Neural cell (in vitro differentiated cells): ENCODE data around the gene AP3S1. TPM values are rescaled to one million over a fixed set of nuclear protein-coding genes. Genes with fewer than 3 reads are reported as not detected.

Experiments used
- H2AFZ ChIP-seq: fragments of 200-600, 300-800 bp; sonication (generic), shearing (Covaris generic); 2 replicates; pipeline ENCODE4 v1.6.0; 2014; ENCODE audit warnings: low read depth, mild to moderate bottlenecking, antibody characterized with exemption, low read length, moderate library complexity
- H3F3A ChIP-seq: fragments of 200-600 bp; shearing (Covaris generic); 2 replicates; pipeline ENCODE4 v1.6.1; 2016; ENCODE audit warnings: mild to moderate bottlenecking, moderate library complexity, mixed read lengths, antibody characterized with exemption, low read length; ENCODE audit not compliant: insufficient read depth, poor library complexity, severe bottlenecking
- H3K27ac ChIP-seq: fragments of 200-600, 300-800 bp; sonication (generic), shearing (Covaris generic); 2 replicates; pipeline ENCODE4 v1.5.1; 2014; ENCODE audit warnings: mild to moderate bottlenecking, low read length, moderate library complexity
- H3K27me3 ChIP-seq: fragments of 300-800, 200-600 bp; sonication (generic), shearing (Covaris generic); 2 replicates; pipeline ENCODE4 v1.6.0; 2014; ENCODE audit warnings: mild to moderate bottlenecking, low read depth, low read length, moderate library complexity; ENCODE audit not compliant: insufficient read depth
- H3K36me3 ChIP-seq: fragments of 300-800, 200-600 bp; sonication (generic), shearing (Covaris generic); 2 replicates; pipeline ENCODE4 v1.5.1; 2014; ENCODE audit warnings: mild to moderate bottlenecking, antibody characterized with exemption, low read length, moderate library complexity; ENCODE audit not compliant: insufficient read depth
- H3K4me2 ChIP-seq: fragments of 300-800, 200-600 bp; sonication (generic), shearing (Covaris generic); 2 replicates; pipeline ENCODE4 v1.6.0; 2014; ENCODE audit warnings: mild to moderate bottlenecking, low read length
- H3K4me3 ChIP-seq: fragments of 300-800, 200-600 bp; sonication (generic), shearing (Covaris generic); 2 replicates; pipeline ENCODE4 v1.5.1; 2014; ENCODE audit warnings: mild to moderate bottlenecking, low read length, moderate library complexity
- H3K79me2 ChIP-seq: fragments of 200-600 bp; shearing (Covaris generic); replicated peaks from 2 replicates; pipeline ENCODE4 v1.6.0; 2014; ENCODE audit warnings: mild to moderate bottlenecking, low read length, moderate library complexity; ENCODE audit not compliant: insufficient read depth
- H3K9ac ChIP-seq: fragments of 300-800, 200-600 bp; sonication (generic), shearing (Covaris generic); 2 replicates; pipeline ENCODE4 v1.6.1; 2016; ENCODE audit warnings: mild to moderate bottlenecking, low read length, mixed read lengths
- H3K9me2 ChIP-seq: fragments of 200-600 bp; shearing (Covaris generic); 2 replicates; pipeline ENCODE4 v1.6.1; 2016; ENCODE audit warnings: mild to moderate bottlenecking, low read length, mixed read lengths; ENCODE audit not compliant: insufficient read depth
- H3K9me3 ChIP-seq: fragments of 200-600, 300-800 bp; sonication (generic), shearing (Covaris generic); 2 replicates; pipeline ENCODE4 v1.6.1; 2016; ENCODE audit warnings: mild to moderate bottlenecking, mixed run types, low read length, moderate library complexity, mixed read lengths
- H4K20me1 ChIP-seq: fragments of 200-600 bp; shearing (Covaris generic); 2 replicates; pipeline ENCODE4 v1.6.1; 2016; ENCODE audit warnings: mild to moderate bottlenecking, mixed run types; ENCODE audit not compliant: insufficient read depth
- EP300 ChIP-seq: fragments of 450-650 bp; conservative IDR thresholded peaks from 2 replicates; pipeline ENCODE4 v1.6.1; 2014; ENCODE audit warnings: antibody characterized with exemption, mild to moderate bottlenecking, moderate library complexity; ENCODE audit not compliant: poor library complexity, severe bottlenecking
- EZH2 ChIP-seq: fragments of 200-600, 300-800 bp; shearing (Covaris generic), sonication (generic); IDR thresholded peaks from 2 replicates; pipeline ENCODE4 v1.6.1; 2014; ENCODE audit warnings: antibody characterized with exemption, low read length, borderline replicate concordance, mild to moderate bottlenecking; ENCODE audit not compliant: insufficient read depth, poor library complexity, severe bottlenecking
- MXI1 ChIP-seq: fragments of 450-650 bp; conservative IDR thresholded peaks from 2 replicates; pipeline ENCODE4 v1.6.1; 2014; ENCODE audit warnings: antibody characterized with exemption, mild to moderate bottlenecking; ENCODE audit not compliant: poor library complexity, severe bottlenecking
- POLR2AphosphoS5 ChIP-seq: IDR thresholded peaks from 2 replicates; pipeline ENCODE4 v1.6.1; 2012
- RAD21 ChIP-seq: fragments of 450-650 bp; conservative IDR thresholded peaks from 2 replicates; pipeline ENCODE4 v1.6.1; 2014; ENCODE audit warnings: antibody characterized with exemption, mild to moderate bottlenecking, moderate library complexity
- SMC3 ChIP-seq: fragments of 450-650 bp; conservative IDR thresholded peaks from 2 replicates; pipeline ENCODE4 v1.6.1; 2014; ENCODE audit warnings: antibody characterized with exemption, mild to moderate bottlenecking, moderate library complexity; ENCODE audit not compliant: poor library complexity
- TAF1 ChIP-seq: IDR thresholded peaks from 2 replicates; pipeline ENCODE4 v1.6.1; 2012; ENCODE audit warnings: low read depth
- polyA plus RNA-seq: library from polyadenylated mRNA; depleted of rRNA; stranded (reverse); fragments of >200 nt; gene quantifications from 2 replicates; pipeline ENCODE4 v1.2.3, GENCODE V29; 2014
- TF ChIP-seq, protein P1 (sequence below): IDR thresholded peaks from 2 replicates; pipeline ENCODE4 v1.6.1; 2012; ENCODE audit warnings: borderline replicate concordance
- TF ChIP-seq, protein P2 (sequence below): fragments of 450-650 bp; IDR thresholded peaks from 2 replicates; pipeline ENCODE4 v1.5.1; 2014; ENCODE audit warnings: antibody characterized with exemption, mild to moderate bottlenecking, moderate library complexity; ENCODE audit not compliant: poor library complexity, severe bottlenecking

AP3S1 gene
- polyA plus RNA-seq, 1 donor from 2014 or later: 207 TPM

DNA sequence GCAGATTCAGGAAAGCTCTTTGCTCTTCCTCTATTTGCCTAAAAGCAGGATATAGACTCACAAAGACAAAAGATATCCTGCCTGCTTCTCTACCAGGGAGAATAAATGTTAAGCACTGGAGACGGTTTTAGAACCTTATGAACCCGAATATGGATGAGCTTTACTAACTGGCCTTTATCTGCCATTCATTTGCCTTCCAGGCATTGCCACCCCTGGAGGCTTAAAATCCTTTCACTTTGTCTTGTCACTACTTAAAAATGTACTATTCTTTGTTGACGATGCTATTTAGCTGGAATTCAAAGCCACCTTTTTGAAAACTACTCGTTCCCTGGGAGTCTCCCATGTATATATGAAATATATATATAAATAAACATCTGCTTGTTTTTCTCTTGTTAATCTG lies 97.3 kb downstream of the AP3S1 start:
- H3K4me3 ChIP-seq: no peak overlapping the region
- no peaks in the 10 kb centered on the region for H3K79me2 ChIP-seq
- H3K9me2 ChIP-seq: no peaks in the 10 kb centered on the region
- no peak overlapping the region for H2AFZ ChIP-seq
- H3K36me3 ChIP-seq: no peaks in the 10 kb centered on the region
- H3K9ac ChIP-seq: no peak overlapping the region
- H3K27ac ChIP-seq: no peak overlapping the region
- TF ChIP-seq, protein P1, sequence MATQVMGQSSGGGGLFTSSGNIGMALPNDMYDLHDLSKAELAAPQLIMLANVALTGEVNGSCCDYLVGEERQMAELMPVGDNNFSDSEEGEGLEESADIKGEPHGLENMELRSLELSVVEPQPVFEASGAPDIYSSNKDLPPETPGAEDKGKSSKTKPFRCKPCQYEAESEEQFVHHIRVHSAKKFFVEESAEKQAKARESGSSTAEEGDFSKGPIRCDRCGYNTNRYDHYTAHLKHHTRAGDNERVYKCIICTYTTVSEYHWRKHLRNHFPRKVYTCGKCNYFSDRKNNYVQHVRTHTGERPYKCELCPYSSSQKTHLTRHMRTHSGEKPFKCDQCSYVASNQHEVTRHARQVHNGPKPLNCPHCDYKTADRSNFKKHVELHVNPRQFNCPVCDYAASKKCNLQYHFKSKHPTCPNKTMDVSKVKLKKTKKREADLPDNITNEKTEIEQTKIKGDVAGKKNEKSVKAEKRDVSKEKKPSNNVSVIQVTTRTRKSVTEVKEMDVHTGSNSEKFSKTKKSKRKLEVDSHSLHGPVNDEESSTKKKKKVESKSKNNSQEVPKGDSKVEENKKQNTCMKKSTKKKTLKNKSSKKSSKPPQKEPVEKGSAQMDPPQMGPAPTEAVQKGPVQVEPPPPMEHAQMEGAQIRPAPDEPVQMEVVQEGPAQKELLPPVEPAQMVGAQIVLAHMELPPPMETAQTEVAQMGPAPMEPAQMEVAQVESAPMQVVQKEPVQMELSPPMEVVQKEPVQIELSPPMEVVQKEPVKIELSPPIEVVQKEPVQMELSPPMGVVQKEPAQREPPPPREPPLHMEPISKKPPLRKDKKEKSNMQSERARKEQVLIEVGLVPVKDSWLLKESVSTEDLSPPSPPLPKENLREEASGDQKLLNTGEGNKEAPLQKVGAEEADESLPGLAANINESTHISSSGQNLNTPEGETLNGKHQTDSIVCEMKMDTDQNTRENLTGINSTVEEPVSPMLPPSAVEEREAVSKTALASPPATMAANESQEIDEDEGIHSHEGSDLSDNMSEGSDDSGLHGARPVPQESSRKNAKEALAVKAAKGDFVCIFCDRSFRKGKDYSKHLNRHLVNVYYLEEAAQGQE: no peak
- TF ChIP-seq SMC3: no peak
- no peak for TF ChIP-seq MXI1
- no peak for TF ChIP-seq EP300
- no peak for TF ChIP-seq RAD21
- TF ChIP-seq, protein P2, sequence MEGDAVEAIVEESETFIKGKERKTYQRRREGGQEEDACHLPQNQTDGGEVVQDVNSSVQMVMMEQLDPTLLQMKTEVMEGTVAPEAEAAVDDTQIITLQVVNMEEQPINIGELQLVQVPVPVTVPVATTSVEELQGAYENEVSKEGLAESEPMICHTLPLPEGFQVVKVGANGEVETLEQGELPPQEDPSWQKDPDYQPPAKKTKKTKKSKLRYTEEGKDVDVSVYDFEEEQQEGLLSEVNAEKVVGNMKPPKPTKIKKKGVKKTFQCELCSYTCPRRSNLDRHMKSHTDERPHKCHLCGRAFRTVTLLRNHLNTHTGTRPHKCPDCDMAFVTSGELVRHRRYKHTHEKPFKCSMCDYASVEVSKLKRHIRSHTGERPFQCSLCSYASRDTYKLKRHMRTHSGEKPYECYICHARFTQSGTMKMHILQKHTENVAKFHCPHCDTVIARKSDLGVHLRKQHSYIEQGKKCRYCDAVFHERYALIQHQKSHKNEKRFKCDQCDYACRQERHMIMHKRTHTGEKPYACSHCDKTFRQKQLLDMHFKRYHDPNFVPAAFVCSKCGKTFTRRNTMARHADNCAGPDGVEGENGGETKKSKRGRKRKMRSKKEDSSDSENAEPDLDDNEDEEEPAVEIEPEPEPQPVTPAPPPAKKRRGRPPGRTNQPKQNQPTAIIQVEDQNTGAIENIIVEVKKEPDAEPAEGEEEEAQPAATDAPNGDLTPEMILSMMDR: no peak
- no peak for TF ChIP-seq EZH2
- no peak for TF ChIP-seq TAF1
- TF ChIP-seq POLR2AphosphoS5: no peak
- H3K4me2 ChIP-seq: no peak overlapping the region
- H4K20me1 ChIP-seq: no peaks in the 10 kb centered on the region
- no peaks in the 10 kb centered on the region for H3K9me3 ChIP-seq
- H3F3A ChIP-seq: no peaks in the 10 kb centered on the region
- H3K27me3 ChIP-seq: no peaks in the 10 kb centered on the region

DNA sequence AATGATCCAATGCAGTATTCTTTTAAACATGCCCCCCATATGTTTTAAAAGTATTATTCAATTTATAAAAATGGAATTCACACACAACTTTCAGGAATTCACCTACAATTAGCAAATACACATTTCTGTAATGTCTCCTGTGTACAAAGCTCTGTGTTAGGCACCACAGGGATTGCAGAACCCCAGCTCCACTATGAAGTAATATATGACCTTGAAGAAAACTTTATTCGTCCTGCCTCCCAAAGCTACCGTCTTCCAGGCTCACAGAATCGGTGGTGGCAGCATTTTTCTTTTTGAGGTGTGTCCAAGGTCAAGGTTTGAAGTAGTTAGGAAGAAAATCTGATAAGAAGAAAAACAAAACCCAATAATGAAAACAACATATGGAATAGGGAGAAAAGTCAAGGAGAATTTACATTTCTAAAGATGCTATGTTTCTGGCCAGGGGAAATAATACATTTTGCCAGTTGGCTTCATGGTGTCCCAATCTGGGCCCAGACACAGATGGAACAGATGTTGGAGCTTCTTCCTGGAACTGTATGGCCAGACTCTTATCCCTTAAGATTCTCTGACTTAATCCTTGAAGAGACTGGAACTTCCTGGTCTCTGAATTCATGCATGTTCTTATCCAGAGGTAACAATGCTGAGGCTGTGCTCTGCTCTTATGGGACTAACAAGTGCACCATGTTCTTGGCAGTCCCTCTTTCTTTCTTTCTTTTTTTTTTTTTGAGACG lies 98.5 kb downstream of the AP3S1 start:
- H3K4me3 ChIP-seq: no peak overlapping the region
- H3K27me3 ChIP-seq: no peaks in the 10 kb centered on the region
- no peaks in the 10 kb centered on the region for H3K9me3 ChIP-seq
- H3K9me2 ChIP-seq: no peaks in the 10 kb centered on the region
- no peaks in the 10 kb centered on the region for H3F3A ChIP-seq
- H3K9ac ChIP-seq: no peak overlapping the region
- no peak overlapping the region for H3K27ac ChIP-seq
- no peak overlapping the region for H2AFZ ChIP-seq
- H3K79me2 ChIP-seq: no peaks in the 10 kb centered on the region
- TF ChIP-seq EP300 (no peak), POLR2AphosphoS5 (no peak), MXI1 (no peak), TAF1 (no peak), SMC3 (no peak), EZH2 (no peak), RAD21 (no peak)
- TF ChIP-seq, protein P1: no peak
- TF ChIP-seq, protein P2: no peak
- no peaks in the 10 kb centered on the region for H4K20me1 ChIP-seq
- no peaks in the 10 kb centered on the region for H3K36me3 ChIP-seq
- H3K4me2 ChIP-seq: no peak overlapping the region
